HepG2 (cell line): ENCODE data around the gene SYNGR4. TPM values are rescaled to one million over a fixed set of nuclear protein-coding genes. Genes with fewer than 3 reads are reported as not detected.

Experiments used
- CREB1 ChIP-seq, 2 experiments: fragments of 450-650 bp in 1 of 2; IDR thresholded peaks; 2 replicates each; pipeline ENCODE4 v1.6.1; 2016 to 2017; ENCODE audit warnings: control low read depth in 1 of 2, mild to moderate bottlenecking in 1 of 2, missing compliant biosample characterization in 1 of 2, missing genetic modification characterization in 1 of 2
- CTCF ChIP-seq: sonication (generic); formaldehyde crosslinking; IDR thresholded peaks from 2 replicates; pipeline ENCODE4 v1.5.0; 2020; ENCODE audit warnings: mild to moderate bottlenecking, missing genetic modification reagents, moderate library complexity
- EEA1 ChIP-seq: sonication (generic); formaldehyde crosslinking; IDR thresholded peaks from 2 replicates; pipeline ENCODE4 v1.5.1; 2020; ENCODE audit warnings: mild to moderate bottlenecking, missing genetic modification reagents, borderline replicate concordance
- NFATC3 ChIP-seq: sonication (generic); formaldehyde crosslinking; IDR thresholded peaks from 2 replicates; pipeline ENCODE4 v1.5.1; 2020; ENCODE audit warnings: mild to moderate bottlenecking, missing genetic modification reagents
- SIN3B ChIP-seq: fragments of 150-350 bp; IDR thresholded peaks from 2 replicates; pipeline ENCODE4 v1.6.1; 2014; ENCODE audit warnings: low read length
- SKI ChIP-seq: fragments of 450-650 bp; IDR thresholded peaks from one replicate; pipeline ENCODE4 v1.6.1; 2018; ENCODE audit warnings: mild to moderate bottlenecking; ENCODE audit not compliant: partially characterized antibody
- TRIM24 ChIP-seq: sonication (generic); formaldehyde crosslinking; IDR thresholded peaks from 2 replicates; pipeline ENCODE4 v1.8.0; 2022; ENCODE audit warnings: mild to moderate bottlenecking, missing genetic modification reagents
- TSC22D2 ChIP-seq: sonication (generic); formaldehyde crosslinking; IDR thresholded peaks from 2 replicates; pipeline ENCODE4 v1.5.1; 2020; ENCODE audit warnings: missing genetic modification reagents, mild to moderate bottlenecking, borderline replicate concordance
- USF2 ChIP-seq, 2 experiments: sonication (generic) in 1 of 2; formaldehyde crosslinking in 1 of 2; IDR thresholded peaks; 2 replicates each; pipeline versions ENCODE4 v1.5.1 to v1.6.1; 2011 to 2020; ENCODE audit warnings: borderline replicate concordance in 1 of 2, low read depth in 1 of 2, low read length in 1 of 2, mild to moderate bottlenecking in 1 of 2, missing genetic modification reagents in 1 of 2, moderate library complexity in 1 of 2
- ZBTB8A ChIP-seq: sonication (generic); formaldehyde crosslinking; IDR thresholded peaks from 2 replicates; pipeline ENCODE4 v1.4.0; 2020; ENCODE audit warnings: mild to moderate bottlenecking, low read depth, missing genetic modification reagents, borderline replicate concordance
- ZNF10 ChIP-seq: sonication (generic); formaldehyde crosslinking; IDR thresholded peaks from 2 replicates; pipeline ENCODE4 v1.4.0; 2020; ENCODE audit warnings: mild to moderate bottlenecking, low read depth, missing genetic modification reagents, borderline replicate concordance
- ZNF407 ChIP-seq: sonication (generic); formaldehyde crosslinking; IDR thresholded peaks from one replicate; pipeline ENCODE4 v1.5.1; 2020; ENCODE audit warnings: mild to moderate bottlenecking, missing genetic modification reagents; ENCODE audit errors: not compliant biosample characterization
- ZNF589 ChIP-seq: sonication (generic); formaldehyde crosslinking; conservative IDR thresholded peaks from 2 replicates; pipeline ENCODE4 v1.8.0; 2022; ENCODE audit warnings: mild to moderate bottlenecking, moderate library complexity, missing genetic modification reagents
- ZNF605 ChIP-seq: sonication (generic); formaldehyde crosslinking; IDR thresholded peaks from 2 replicates; pipeline ENCODE4 v1.8.0; 2022; ENCODE audit warnings: mild to moderate bottlenecking, missing genetic modification reagents
- ZNF878 ChIP-seq: sonication (generic); formaldehyde crosslinking; IDR thresholded peaks from 2 replicates; pipeline ENCODE4 v1.8.1; 2023; ENCODE audit warnings: mild to moderate bottlenecking, missing genetic modification reagents, moderate library complexity
- ZZZ3 ChIP-seq: sonication (generic); formaldehyde crosslinking; IDR thresholded peaks from 2 replicates; pipeline ENCODE4 v1.4.0; 2020; ENCODE audit warnings: missing genetic modification reagents, mild to moderate bottlenecking, borderline replicate concordance
- polyA plus RNA-seq, 8 experiments: library from polyadenylated mRNA; depleted of rRNA in 3 of 8; stranded (reverse) in 7 of 8; unstranded in 1 of 8; fragments of >200 nt; fragmentation: Illumina TruSeq in 4 of 8; extraction: Trizol in 4 of 8; gene quantifications; 2 replicates each; pipeline versions ENCODE4 v1.2.1 to v1.2.3, GENCODE V29; 2011 to 2016; ENCODE audit warnings: low read depth in 4 of 8, missing spikeins in 1 of 8, mixed read lengths in 1 of 8; ENCODE audit not compliant: insufficient read depth in 1 of 8
- total RNA-seq, 5 experiments: library from RNA; depleted of rRNA; stranded (reverse); fragments of >200 nt; fragmentation: Illumina TruSeq; extraction: Trizol; gene quantifications; 2 replicates each; pipeline ENCODE4 v1.2.3, GENCODE V29; 2016; ENCODE audit warnings: low read depth in 1 of 5

Gene SYNGR4
- total and polyA plus RNA-seq, 2 of the 13 experiments (the other 11 are each of a cell fraction or from before 2014, with no cell fraction given) = not detected

- peak; percentile 74 for TF ChIP-seq ZNF878 (CRISPR knock-in tag)
- TF ChIP-seq SIN3B = no peak
- peak; percentile 73; the same call in 1 of the 2 replicates for TF ChIP-seq NFATC3 (CRISPR knock-in tag)
- no peak for TF ChIP-seq ZZZ3 (CRISPR knock-in tag)
- TF ChIP-seq USF2 (IDR thresholded peaks at IDR 0.05; ENCODE audit: low read depth, low read length) = no peak
- TF ChIP-seq USF2 (CRISPR knock-in tag; IDR thresholded peaks at IDR 0.05; ENCODE audit: borderline replicate concordance) = no peak
- no peak for TF ChIP-seq TRIM24
- TF ChIP-seq ZNF407 (CRISPR knock-in tag) = no peak
- TF ChIP-seq EEA1 = no peak
- TF ChIP-seq ZNF10 (CRISPR knock-in tag) = no peak
- TF ChIP-seq ZNF589 (CRISPR knock-in tag) = peak; percentile 54; the same call in 1 of the 2 replicates
- TF ChIP-seq CTCF (CRISPR knock-in tag) = peak; percentile 15; the same call in 1 of the 2 replicates
- peak; percentile 77; the same call in 1 of the 2 replicates for TF ChIP-seq ZNF605
- TF ChIP-seq TSC22D2 (CRISPR knock-in tag) = no peak
- TF ChIP-seq SKI = peak; percentile 59
- TF ChIP-seq CREB1 (IDR thresholded peaks at IDR 0.05) = 0 out of 2 replicates have a peak, but pooled peaks have one; percentile 23
- TF ChIP-seq CREB1 (CRISPR knock-in tag; IDR thresholded peaks at IDR 0.05) = peak; percentile 83
- no peak for TF ChIP-seq ZBTB8A (CRISPR knock-in tag)
Observed at GRCh38 chr19:48354332-48354992, 9.7 kb upstream of the SYNGR4 start (continued).
